A375 (cell line): Measurements from ENCODE around the gene SPX. TPM values are rescaled to one million over a fixed set of nuclear protein-coding genes. Genes with fewer than 3 reads are reported as not detected.

Experiments
- total RNA-seq: library from RNA; depleted of rRNA; stranded (reverse); fragments of >200 nt; shearing (Covaris generic); gene quantifications from 2 replicates; pipeline ENCODE4 v1.2.3, GENCODE V29; 2014; rRNA removed

SPX gene
- total RNA-seq, result 1.2 and 2.4 TPM in 2 replicates

DNA sequence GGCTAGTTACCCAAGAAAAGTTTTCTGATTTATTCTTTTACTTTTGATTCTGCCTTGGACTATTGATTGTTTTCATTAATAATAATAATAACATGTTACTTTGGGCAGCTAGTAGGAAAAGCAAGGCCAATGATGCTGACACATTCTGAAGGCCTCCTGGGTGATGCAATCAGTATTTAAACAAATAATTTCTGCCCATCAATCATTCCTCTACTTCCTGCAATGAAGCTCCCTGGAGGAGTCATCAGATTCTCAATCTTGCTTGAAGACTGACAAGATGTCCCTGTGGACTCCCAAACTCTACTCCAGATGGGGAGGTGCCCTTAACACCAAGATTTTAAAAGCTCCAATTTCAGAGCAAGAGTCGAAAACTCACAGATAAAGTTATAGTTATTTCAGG lies at the start of gene SPX:
Gene SPX, plus strand, starts transcription at position 244 of the 400 bp plus-strand sequence. CDS start 177 bp downstream, outside the sequence.

GRCh38 chr12:21501258-21502163 lies 24.6 kb upstream of the SPX start, which contains the start of the genes GOLT1B and RECQL:
TSS of gene GOLT1B (plus strand) at chr12:21501789. CDS start at chr12:21501924, 135 bp downstream.
TSS of gene RECQL (minus strand) at chr12:21501635. CDS start at chr12:21499570, 2,065 bp downstream.

Other genes with a start within 250 kb of the SPX start
- gene SLCO1A2, start 191.4 kb upstream of the SPX start, total RNA-seq, result 0.21 and 0.98 TPM in 2 replicates
- gene IAPP, start 153.4 kb upstream of the SPX start, total RNA-seq, result not detected in 2 replicates
- gene PYROXD1, start 88.6 kb upstream of the SPX start, total RNA-seq, result 18.2 and 19.2 TPM in 2 replicates
- 67.0 and 69.7 TPM in 2 replicates for gene RECQL, start 24.7 kb upstream of the SPX start, total RNA-seq
- 20.7 and 22.1 TPM in 2 replicates for gene GOLT1B, start 24.5 kb upstream of the SPX start, total RNA-seq
- not detected in 2 replicates for gene GYS2, start 78.6 kb downstream of the SPX start, total RNA-seq
- 1,090 and 1,270 TPM in 2 replicates for gene LDHB, start 131.5 kb downstream of the SPX start, total RNA-seq
- 0.27 and 0.30 TPM in 2 replicates for gene KCNJ8, start 248.4 kb downstream of the SPX start, total RNA-seq